Measurements from ENCODE around the gene GPC6. TPM values are rescaled to one million over a fixed set of nuclear protein-coding genes. Genes with fewer than 3 reads are reported as not detected.

The GPC6 gene
- polyA plus RNA-seq, 2 of the 4 experiments (the other 2 are of a cell fraction): 8.0 to 14.4 TPM

- TF ChIP-seq BHLHE40 (IDR thresholded peaks at IDR 0.05; ENCODE audit: low read depth, low read length): no peak
- TF ChIP-seq, protein P1, sequence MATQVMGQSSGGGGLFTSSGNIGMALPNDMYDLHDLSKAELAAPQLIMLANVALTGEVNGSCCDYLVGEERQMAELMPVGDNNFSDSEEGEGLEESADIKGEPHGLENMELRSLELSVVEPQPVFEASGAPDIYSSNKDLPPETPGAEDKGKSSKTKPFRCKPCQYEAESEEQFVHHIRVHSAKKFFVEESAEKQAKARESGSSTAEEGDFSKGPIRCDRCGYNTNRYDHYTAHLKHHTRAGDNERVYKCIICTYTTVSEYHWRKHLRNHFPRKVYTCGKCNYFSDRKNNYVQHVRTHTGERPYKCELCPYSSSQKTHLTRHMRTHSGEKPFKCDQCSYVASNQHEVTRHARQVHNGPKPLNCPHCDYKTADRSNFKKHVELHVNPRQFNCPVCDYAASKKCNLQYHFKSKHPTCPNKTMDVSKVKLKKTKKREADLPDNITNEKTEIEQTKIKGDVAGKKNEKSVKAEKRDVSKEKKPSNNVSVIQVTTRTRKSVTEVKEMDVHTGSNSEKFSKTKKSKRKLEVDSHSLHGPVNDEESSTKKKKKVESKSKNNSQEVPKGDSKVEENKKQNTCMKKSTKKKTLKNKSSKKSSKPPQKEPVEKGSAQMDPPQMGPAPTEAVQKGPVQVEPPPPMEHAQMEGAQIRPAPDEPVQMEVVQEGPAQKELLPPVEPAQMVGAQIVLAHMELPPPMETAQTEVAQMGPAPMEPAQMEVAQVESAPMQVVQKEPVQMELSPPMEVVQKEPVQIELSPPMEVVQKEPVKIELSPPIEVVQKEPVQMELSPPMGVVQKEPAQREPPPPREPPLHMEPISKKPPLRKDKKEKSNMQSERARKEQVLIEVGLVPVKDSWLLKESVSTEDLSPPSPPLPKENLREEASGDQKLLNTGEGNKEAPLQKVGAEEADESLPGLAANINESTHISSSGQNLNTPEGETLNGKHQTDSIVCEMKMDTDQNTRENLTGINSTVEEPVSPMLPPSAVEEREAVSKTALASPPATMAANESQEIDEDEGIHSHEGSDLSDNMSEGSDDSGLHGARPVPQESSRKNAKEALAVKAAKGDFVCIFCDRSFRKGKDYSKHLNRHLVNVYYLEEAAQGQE (IDR thresholded peaks at IDR 0.05): no peak
- no peak for TF ChIP-seq ZSCAN20 (CRISPR knock-in tag; IDR thresholded peaks at IDR 0.05)
Observed at GRCh38 chr13:94332359-94333096, 1105.9 kb downstream of the GPC6 start (continued).

- DNase-seq (ENCODE audit: low read depth in 1 of 2, low spot score in 1 of 2): no peak
- Histone ChIP-seq H3K4me3 (no peak overlapping the region), H3K4me2 (no peak overlapping the region), H3K4me1 (peaks cover 17% of the 10 kb centered on the region), H3K9me3 (no peaks in the 10 kb centered on the region), H3K27ac (no peak overlapping the region)
- ATAC-seq: no peak
- CTCF ChIA-PET: no interaction called here
- FAIRE-seq: no peak
- WGBS (ENCODE audit: missing lambda C conversion rate): 73% methylated on average over 4 of the region's 4 CpGs
- TF ChIP-seq, protein P2, sequence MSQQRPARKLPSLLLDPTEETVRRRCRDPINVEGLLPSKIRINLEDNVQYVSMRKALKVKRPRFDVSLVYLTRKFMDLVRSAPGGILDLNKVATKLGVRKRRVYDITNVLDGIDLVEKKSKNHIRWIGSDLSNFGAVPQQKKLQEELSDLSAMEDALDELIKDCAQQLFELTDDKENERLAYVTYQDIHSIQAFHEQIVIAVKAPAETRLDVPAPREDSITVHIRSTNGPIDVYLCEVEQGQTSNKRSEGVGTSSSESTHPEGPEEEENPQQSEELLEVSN (IDR thresholded peaks at IDR 0.05; ENCODE audit: borderline replicate concordance, low read depth): no peak
- TF ChIP-seq MYC (IDR thresholded peaks at IDR 0.05; ENCODE audit: borderline replicate concordance, low read length) (no peak), CBX2 (IDR thresholded peaks at IDR 0.05; ENCODE audit: borderline replicate concordance, low read depth) (no peak)
- POLR2A ChIA-PET: no interaction called here
Observed at GRCh38 chr13:94333131-94333820, 1106.7 kb downstream of the GPC6 start.

DNA sequence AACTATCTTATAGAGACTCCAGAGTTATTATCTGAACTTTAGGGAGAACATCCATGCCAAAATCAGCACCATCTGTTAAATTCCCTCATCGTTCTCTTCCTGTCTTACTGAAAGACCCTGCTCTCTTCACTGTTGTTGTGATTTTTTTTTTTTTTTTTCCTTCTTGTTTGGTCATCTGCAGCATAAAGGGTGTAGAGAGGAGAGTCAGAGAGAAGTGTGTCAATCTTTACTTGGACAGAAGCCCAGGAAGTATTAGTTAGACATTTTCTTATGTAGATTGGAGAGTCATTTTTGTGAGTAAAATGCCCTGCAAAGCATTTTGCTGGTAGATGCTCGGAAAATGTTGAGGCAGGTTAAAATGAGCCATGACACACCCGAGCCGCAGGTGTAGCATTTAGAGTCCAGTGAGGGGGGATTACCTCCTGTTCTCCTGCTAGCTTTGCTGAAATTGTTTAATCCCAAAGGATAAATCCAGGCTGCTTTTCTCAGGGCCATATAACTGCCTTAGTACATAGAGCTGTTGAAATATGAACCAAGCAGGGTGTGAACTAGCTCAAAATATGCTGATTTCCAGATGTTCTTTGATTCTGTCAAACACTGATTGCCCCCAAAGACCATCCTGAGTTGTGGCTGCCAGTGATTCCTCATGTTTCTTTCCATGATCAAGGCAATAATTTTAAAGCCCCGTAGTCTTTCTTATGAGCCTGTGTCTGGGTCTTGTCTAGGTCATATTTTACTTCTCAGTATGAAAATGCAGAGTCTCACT lies 1109.3 kb downstream of the GPC6 start:
- Histone ChIP-seq H3K4me3 (no peak overlapping the region), H3K9me3 (no peaks in the 10 kb centered on the region), H3K4me1 (no peaks in the 10 kb centered on the region), H3K27ac (no peak overlapping the region), H3K4me2 (no peak overlapping the region)
- ATAC-seq (no peak), DNase-seq (ENCODE audit: low read depth in 1 of 2, low spot score in 1 of 2) (no peak), FAIRE-seq (no peak)
- ChIA-PET POLR2A (no interaction called here), CTCF (no interaction called here)
- TF ChIP-seq TFCP2L1 (CRISPR knock-in tag; IDR thresholded peaks at IDR 0.05) (no peak), SREBF2 (IDR thresholded peaks at IDR 0.05) (no peak), ELK1 (IDR thresholded peaks at IDR 0.05; ENCODE audit: low read depth, low read length) (no peak), BHLHE40 (IDR thresholded peaks at IDR 0.05; ENCODE audit: low read depth, low read length) (no peak), GATA3 (IDR thresholded peaks at IDR 0.05; ENCODE audit: borderline replicate concordance) (no peak), CEBPB (IDR thresholded peaks at IDR 0.05) (no peak), HES2 (IDR thresholded peaks at IDR 0.05) (no peak), SMC3 (IDR thresholded peaks at IDR 0.05) (no peak), EP300 (IDR thresholded peaks at IDR 0.05) (no peak)
- TF ChIP-seq, protein P3, sequence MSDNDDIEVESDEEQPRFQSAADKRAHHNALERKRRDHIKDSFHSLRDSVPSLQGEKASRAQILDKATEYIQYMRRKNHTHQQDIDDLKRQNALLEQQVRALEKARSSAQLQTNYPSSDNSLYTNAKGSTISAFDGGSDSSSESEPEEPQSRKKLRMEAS (IDR thresholded peaks at IDR 0.05): no peak
- 45% methylated on average over 5 of the region's 5 CpGs for WGBS (ENCODE audit: missing lambda C conversion rate)

Data from A549 (cell line).